Measurements from ENCODE around the gene BASP1. TPM values are rescaled to one million over a fixed set of nuclear protein-coding genes. Genes with fewer than 3 reads are reported as not detected.

Gene BASP1
- total and polyA plus RNA-seq, 2 donors (not counting 1 experiment from before 2014, with no cell fraction given) = 53.0 to 66.4 TPM

DNA sequence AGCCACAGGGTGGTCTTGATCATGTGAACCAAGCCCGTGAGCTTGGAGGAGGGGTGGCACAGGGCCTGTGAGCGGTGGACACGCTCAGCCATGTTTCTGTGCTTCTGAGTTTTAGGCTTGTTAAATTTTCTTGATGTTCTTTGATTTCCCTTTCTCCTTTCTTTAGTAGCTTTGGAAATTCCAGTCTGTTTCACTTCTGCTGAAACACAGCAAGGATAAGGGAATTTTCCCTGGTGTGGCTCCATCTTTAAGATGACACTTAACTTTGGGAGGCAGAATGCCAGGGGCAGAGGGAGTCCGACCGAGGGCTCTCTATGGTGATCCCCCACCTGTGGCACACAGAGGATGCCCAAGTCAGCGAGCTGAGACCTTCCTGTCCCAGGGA, 29.7 kb upstream of the BASP1 start:
- H3K27me3 ChIP-seq (replicated peaks in 1 of 4; ENCODE audit: control extremely low read depth in 1 of 4, control insufficient read depth in 3 of 4, insufficient read depth in 4 of 4, low read length in 3 of 4) = no peaks in the 10 kb centered on the region
- no peak for ATAC-seq (ENCODE audit: low read depth)
- no peaks in the 10 kb centered on the region for H3K9me3 ChIP-seq (ENCODE audit: control extremely low read depth in 1 of 3, control insufficient read depth in 2 of 3, insufficient read depth in 1 of 3, low read length in 2 of 3)
- CTCF ChIA-PET = interaction anchor here (1.2 to 5.0 kb wide), 4 partner anchors 7 to 396 kb away, joined by 4 to 34 read pairs (median 20); no protein-coding TSS in a partner anchor
- H3K4me1 ChIP-seq (ENCODE audit: control insufficient read depth in 2 of 2, insufficient read depth in 2 of 2, low read length in 2 of 2) = no peaks in the 10 kb centered on the region
- no peak overlapping the region for H3K4me3 ChIP-seq (ENCODE audit: control extremely low read depth in 1 of 5, extremely low read depth in 1 of 5, insufficient read depth in 1 of 5, low read depth in 2 of 5, low read length in 4 of 5)
- no peaks in the 10 kb centered on the region for H3K79me2 ChIP-seq (ENCODE audit: control insufficient read depth, insufficient read depth, low read length)
- no peak overlapping the region for H2AFZ ChIP-seq (ENCODE audit: insufficient read depth, low read depth, low read length, poor library complexity, severe bottlenecking)
- no peak overlapping the region for H3K4me2 ChIP-seq (replicated peaks; ENCODE audit: low read depth, low read length, poor library complexity, severe bottlenecking)
- no peak overlapping the region for H3K4me3 Mint-ChIP-seq
- H3K9ac ChIP-seq (ENCODE audit: low read length) = no peak overlapping the region
- POLR2A ChIA-PET = no interaction called here
- H3K36me3 ChIP-seq (replicated peaks in 1 of 2; ENCODE audit: control extremely low read depth in 1 of 2, control insufficient read depth in 1 of 2, extremely low read depth in 1 of 2, insufficient read depth in 2 of 2, low read length in 1 of 2) = no peaks in the 10 kb centered on the region
- no peak for DNase-seq
- no peaks in the 10 kb centered on the region for H4K20me1 ChIP-seq (ENCODE audit: control insufficient read depth, insufficient read depth, low read length, poor library complexity, severe bottlenecking)
- H3K27me3 Mint-ChIP-seq = peaks cover 6% of the 10 kb centered on the region
- H3K27ac Mint-ChIP-seq = no peak overlapping the region
- H3K4me1 Mint-ChIP-seq = peaks cover 4% of the 10 kb centered on the region
- intact Hi-C loops (cut with micrococcal nuclease) = no loop called here
- 93% methylated on average over 2 of the region's 6 CpGs for WGBS (ENCODE audit: insufficient coverage)
- no peak overlapping the region for H3K27ac ChIP-seq (ENCODE audit: low read length in 2 of 2)
- TF ChIP-seq EZH2 (IDR thresholded peaks at IDR 0.05; ENCODE audit: borderline replicate concordance, insufficient read depth, low read depth, low read length, poor library complexity, severe bottlenecking) = no peak
- TF ChIP-seq, protein P1, sequence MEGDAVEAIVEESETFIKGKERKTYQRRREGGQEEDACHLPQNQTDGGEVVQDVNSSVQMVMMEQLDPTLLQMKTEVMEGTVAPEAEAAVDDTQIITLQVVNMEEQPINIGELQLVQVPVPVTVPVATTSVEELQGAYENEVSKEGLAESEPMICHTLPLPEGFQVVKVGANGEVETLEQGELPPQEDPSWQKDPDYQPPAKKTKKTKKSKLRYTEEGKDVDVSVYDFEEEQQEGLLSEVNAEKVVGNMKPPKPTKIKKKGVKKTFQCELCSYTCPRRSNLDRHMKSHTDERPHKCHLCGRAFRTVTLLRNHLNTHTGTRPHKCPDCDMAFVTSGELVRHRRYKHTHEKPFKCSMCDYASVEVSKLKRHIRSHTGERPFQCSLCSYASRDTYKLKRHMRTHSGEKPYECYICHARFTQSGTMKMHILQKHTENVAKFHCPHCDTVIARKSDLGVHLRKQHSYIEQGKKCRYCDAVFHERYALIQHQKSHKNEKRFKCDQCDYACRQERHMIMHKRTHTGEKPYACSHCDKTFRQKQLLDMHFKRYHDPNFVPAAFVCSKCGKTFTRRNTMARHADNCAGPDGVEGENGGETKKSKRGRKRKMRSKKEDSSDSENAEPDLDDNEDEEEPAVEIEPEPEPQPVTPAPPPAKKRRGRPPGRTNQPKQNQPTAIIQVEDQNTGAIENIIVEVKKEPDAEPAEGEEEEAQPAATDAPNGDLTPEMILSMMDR (IDR thresholded peaks at IDR 0.05) = no peak
- H3K9me3 Mint-ChIP-seq (ENCODE audit: insufficient read depth) = no peaks in the 10 kb centered on the region

- DNase-seq (peak; percentile 74), ATAC-seq (ENCODE audit: low read depth) (no peak)
- Mint-ChIP-seq H3K27ac (no peak overlapping the region), H3K27me3 (peaks cover 6% of the 10 kb centered on the region), H3K9me3 (ENCODE audit: insufficient read depth) (no peaks in the 10 kb centered on the region), H3K4me3 (no peak overlapping the region), H3K4me1 (peaks cover 4% of the 10 kb centered on the region)
- ChIA-PET POLR2A (interaction anchor here (0.6 kb wide), 1 partner anchor 572 kb away, joined by 7 read pairs; no protein-coding TSS in a partner anchor), CTCF (interaction anchor here (0.6 to 5.0 kb wide), 18 partner anchors 9 to 1126 kb away, joined by 3 to 34 read pairs (median 4); no protein-coding TSS in a partner anchor)
- H4K20me1 ChIP-seq (ENCODE audit: control insufficient read depth, insufficient read depth, low read length, poor library complexity, severe bottlenecking) = no peaks in the 10 kb centered on the region
- WGBS (ENCODE audit: insufficient coverage) = 40% methylated on average over 8 of the region's 13 CpGs
- no peaks in the 10 kb centered on the region for H3K79me2 ChIP-seq (ENCODE audit: control insufficient read depth, insufficient read depth, low read length)
- H3K4me2 ChIP-seq (replicated peaks; ENCODE audit: low read depth, low read length, poor library complexity, severe bottlenecking) = no peak overlapping the region
- no peaks in the 10 kb centered on the region for H3K4me1 ChIP-seq (ENCODE audit: control insufficient read depth in 2 of 2, insufficient read depth in 2 of 2, low read length in 2 of 2)
- no peak overlapping the region for H2AFZ ChIP-seq (ENCODE audit: insufficient read depth, low read depth, low read length, poor library complexity, severe bottlenecking)
- H3K4me3 ChIP-seq (ENCODE audit: control extremely low read depth in 1 of 5, extremely low read depth in 1 of 5, insufficient read depth in 1 of 5, low read depth in 2 of 5, low read length in 4 of 5) = no peak overlapping the region
- no peaks in the 10 kb centered on the region for H3K9me3 ChIP-seq (ENCODE audit: control extremely low read depth in 1 of 3, control insufficient read depth in 2 of 3, insufficient read depth in 1 of 3, low read length in 2 of 3)
- H3K9ac ChIP-seq (ENCODE audit: low read length) = no peak overlapping the region
- intact Hi-C loops (cut with micrococcal nuclease) = loop anchor here (1.0 kb wide), 1 partner anchor 398 kb away; no protein-coding TSS in a partner anchor
- TF ChIP-seq, protein P1 (IDR thresholded peaks at IDR 0.05) = peak; percentile 87
- no peak for TF ChIP-seq EZH2 (IDR thresholded peaks at IDR 0.05; ENCODE audit: borderline replicate concordance, insufficient read depth, low read depth, low read length, poor library complexity, severe bottlenecking)
- H3K27ac ChIP-seq (ENCODE audit: low read length in 2 of 2) = no peak overlapping the region
- no peaks in the 10 kb centered on the region for H3K36me3 ChIP-seq (replicated peaks in 1 of 2; ENCODE audit: control extremely low read depth in 1 of 2, control insufficient read depth in 1 of 2, extremely low read depth in 1 of 2, insufficient read depth in 2 of 2, low read length in 1 of 2)
- H3K27me3 ChIP-seq (replicated peaks in 1 of 4; ENCODE audit: control extremely low read depth in 1 of 4, control insufficient read depth in 3 of 4, insufficient read depth in 4 of 4, low read length in 3 of 4) = no peaks in the 10 kb centered on the region
Observed at GRCh38 chr5:17189381-17190036, 27.9 kb upstream of the BASP1 start.

Measured in B cell (primary cell).